ELR (cell line): Measurements from ENCODE around the gene CR2.
A peak's percentile ranks its signal among the peaks of the same experiment; 100 is the strongest.
"Not testable (repeated sequence)": the region's sequence is repeated elsewhere in the genome, so short reads cannot be mapped to it uniquely, and the experiment has no call there.

Source experiments
- DNase-seq: peaks from one replicate; pipeline ENCODE4 v3.0.0-alpha.2; 2015; ENCODE audit warnings: low read depth

Gene CR2

GRCh38 chr1:207454046-207454964 lies at the start of gene CR2:
CR2 (plus strand) TSS chr1:207454328; CDS start chr1:207454419, 91 bp downstream.
- peak; percentile 3 for DNase-seq

GRCh38 chr1:207404849-207405525 lies 49.1 kb upstream of the CR2 start:
- DNase-seq = peak; percentile 80

GRCh38 chr1:207405814-207406213 lies 48.3 kb upstream of the CR2 start:
- no peak for DNase-seq

- no peak for DNase-seq
Measured at GRCh38 chr1:207407655-207408260, 46.4 kb upstream of the CR2 start.

- no peak for DNase-seq
Measured at GRCh38 chr1:207412845-207413244, 41.3 kb upstream of the CR2 start.

GRCh38 chr1:207414606-207415108 lies 39.5 kb upstream of the CR2 start:
- no peak for DNase-seq

- no peak for DNase-seq
Measured at GRCh38 chr1:207417076-207417475, 37.1 kb upstream of the CR2 start.

GRCh38 chr1:207418351-207418750 lies 35.8 kb upstream of the CR2 start:
- no peak for DNase-seq

GRCh38 chr1:207420109-207420508 lies 34.0 kb upstream of the CR2 start:
- no peak for DNase-seq

- no peak for DNase-seq
Measured at GRCh38 chr1:207421078-207421477, 33.0 kb upstream of the CR2 start.

- DNase-seq = no peak
Measured at GRCh38 chr1:207423560-207424292, 30.4 kb upstream of the CR2 start.

GRCh38 chr1:207424570-207425131 lies 29.5 kb upstream of the CR2 start:
- DNase-seq = no peak

- no peak for DNase-seq
Measured at GRCh38 chr1:207427832-207428585, 26.1 kb upstream of the CR2 start.

GRCh38 chr1:207428783-207429182 lies 25.3 kb upstream of the CR2 start:
- no peak for DNase-seq

GRCh38 chr1:207429963-207430362 lies 24.2 kb upstream of the CR2 start:
- DNase-seq = no peak

GRCh38 chr1:207430602-207431001 lies 23.5 kb upstream of the CR2 start:
- DNase-seq = no peak

GRCh38 chr1:207431508-207431907 lies 22.6 kb upstream of the CR2 start:
- DNase-seq = no peak

GRCh38 chr1:207433435-207433834 lies 20.7 kb upstream of the CR2 start:
- no peak for DNase-seq

- DNase-seq = not testable (repeated sequence)
Measured at GRCh38 chr1:207436746-207437145, 17.4 kb upstream of the CR2 start.

GRCh38 chr1:207440626-207441025 lies 13.5 kb upstream of the CR2 start:
- DNase-seq = no peak
